Prostate gland (tissue), 2 donors: ENCODE results near the gene FAM222B.

Experiments used
- POLR2A ChIP-seq: fragments of 450-650 bp; IDR thresholded peaks from one replicate; pipeline ENCODE4 v1.6.1; 2016; ENCODE audit warnings: antibody characterized with exemption, mild to moderate bottlenecking
- POLR2AphosphoS5 ChIP-seq: sonication (generic); formaldehyde crosslinking; IDR thresholded peaks from one replicate; pipeline ENCODE4 v1.6.1; 2017; ENCODE audit warnings: antibody characterized with exemption
- TF ChIP-seq, protein P1 (sequence below), 4 experiments: fragments of 200-600 bp in 2 of 4; fragments of 450-650 bp in 2 of 4; sonication (generic) in 2 of 4; IDR thresholded peaks; 1 replicate in 3 of 4; 2 replicates in 1 of 4; pipeline ENCODE4 v1.5.1; 2016 to 2019; ENCODE audit warnings: antibody characterized with exemption in 4 of 4, mild to moderate bottlenecking in 2 of 4, moderate library complexity in 2 of 4

DNA sequence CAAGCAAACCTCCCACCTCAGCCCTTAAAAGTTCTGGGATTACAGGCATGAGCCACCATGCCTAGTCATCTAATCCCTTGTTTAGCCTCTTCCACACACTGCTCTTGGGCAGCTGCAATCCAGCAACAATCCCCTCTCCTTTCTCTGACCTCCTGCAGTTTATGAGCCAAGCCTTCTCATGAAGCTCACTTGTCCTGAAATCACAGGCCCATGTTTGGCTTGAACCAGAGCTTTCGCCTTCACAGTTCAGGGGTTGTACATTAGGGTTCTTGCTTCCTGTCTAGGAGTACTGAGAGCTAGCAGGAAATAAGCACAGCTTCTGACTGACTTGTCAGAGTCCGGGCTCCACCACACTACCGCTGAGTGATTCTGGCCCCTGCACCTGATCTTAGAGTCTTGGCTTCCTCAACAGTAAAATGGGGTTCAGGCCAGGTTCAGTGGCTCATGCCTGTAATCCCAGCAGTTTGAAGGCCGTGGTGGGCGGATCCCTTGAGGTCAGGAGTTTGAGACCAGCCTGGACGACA, 28.5 kb upstream of the FAM222B start:
- TF ChIP-seq, protein P1, sequence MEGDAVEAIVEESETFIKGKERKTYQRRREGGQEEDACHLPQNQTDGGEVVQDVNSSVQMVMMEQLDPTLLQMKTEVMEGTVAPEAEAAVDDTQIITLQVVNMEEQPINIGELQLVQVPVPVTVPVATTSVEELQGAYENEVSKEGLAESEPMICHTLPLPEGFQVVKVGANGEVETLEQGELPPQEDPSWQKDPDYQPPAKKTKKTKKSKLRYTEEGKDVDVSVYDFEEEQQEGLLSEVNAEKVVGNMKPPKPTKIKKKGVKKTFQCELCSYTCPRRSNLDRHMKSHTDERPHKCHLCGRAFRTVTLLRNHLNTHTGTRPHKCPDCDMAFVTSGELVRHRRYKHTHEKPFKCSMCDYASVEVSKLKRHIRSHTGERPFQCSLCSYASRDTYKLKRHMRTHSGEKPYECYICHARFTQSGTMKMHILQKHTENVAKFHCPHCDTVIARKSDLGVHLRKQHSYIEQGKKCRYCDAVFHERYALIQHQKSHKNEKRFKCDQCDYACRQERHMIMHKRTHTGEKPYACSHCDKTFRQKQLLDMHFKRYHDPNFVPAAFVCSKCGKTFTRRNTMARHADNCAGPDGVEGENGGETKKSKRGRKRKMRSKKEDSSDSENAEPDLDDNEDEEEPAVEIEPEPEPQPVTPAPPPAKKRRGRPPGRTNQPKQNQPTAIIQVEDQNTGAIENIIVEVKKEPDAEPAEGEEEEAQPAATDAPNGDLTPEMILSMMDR (IDR thresholded peaks at IDR 0.05) = no peak
- no peak for TF ChIP-seq POLR2AphosphoS5
- no peak for TF ChIP-seq POLR2A
